ENCODE data around the gene CIDEC. TPM values are rescaled to one million over a fixed set of nuclear protein-coding genes. Genes with fewer than 3 reads are reported as not detected.
A peak's percentile ranks its signal among the peaks of the same experiment; 100 is the strongest.

Gene CIDEC
- total and polyA plus RNA-seq, 9 of the 15 experiments (the other 6 are each of a cell fraction or from before 2014, with no cell fraction given): not detected

GRCh38 chr3:9890249-9891071 is 10.4 kb upstream of the CIDEC start, which contains the start of gene JAGN1 (continued):
- TF ChIP-seq ZMIZ1 (IDR thresholded peaks at IDR 0.05; ENCODE audit: low read depth in 2 of 2, low read length in 2 of 2): peak in 1 of 2 experiments; percentile 79; a peak in 1 of 4 replicates
- no peak for TF ChIP-seq ZC3H8 (IDR thresholded peaks at IDR 0.05)
- peak; percentile 45 to 86; a peak in 2 of 4 replicates for TF ChIP-seq MNT (conservative IDR thresholded peaks at IDR 0.05)
- no peak for TF ChIP-seq SIX5 (IDR thresholded peaks at IDR 0.05; ENCODE audit: borderline replicate concordance in 1 of 2, insufficient read depth in 1 of 2, low read depth in 1 of 2, low read length in 2 of 2)
- no peak for TF ChIP-seq CHD2 (IDR thresholded peaks at IDR 0.05; ENCODE audit: low read depth, low read length)
- TF ChIP-seq TOE1 (IDR thresholded peaks at IDR 0.05; ENCODE audit: borderline replicate concordance): 0 out of 2 replicates have a peak, but pooled peaks have one; percentile 14
- no peak for TF ChIP-seq TOE1 (CRISPR knock-in tag; IDR thresholded peaks at IDR 0.05; ENCODE audit: borderline replicate concordance, low read depth)
- TF ChIP-seq ZBTB34 (CRISPR knock-in tag; IDR thresholded peaks at IDR 0.05): no peak
- TF ChIP-seq BCL6 (CRISPR knock-in tag; IDR thresholded peaks at IDR 0.05): no peak
- peak; percentile 25; the same call in 1 of the 2 replicates for TF ChIP-seq NCOR1 (IDR thresholded peaks at IDR 0.05)
- TF ChIP-seq NFIC (IDR thresholded peaks at IDR 0.05): no peak; the same call in 1 of the 2 replicates
